ENCODE data around the gene XDH.

GRCh38 chr2:31328026-31328425, 86.5 kb downstream of the XDH start:
- TF ChIP-seq CTCF (conservative IDR thresholded peaks at IDR 0.05 in 1 of 2, IDR thresholded peaks at IDR 0.05 in 1 of 2; ENCODE audit: extremely low read depth in 1 of 2, insufficient read depth in 1 of 2, low read depth in 1 of 2, low read length in 2 of 2), result no peak
- no peak for TF ChIP-seq EZH2 (IDR thresholded peaks at IDR 0.05; ENCODE audit: borderline replicate concordance, low read length)
